Karpas-422 (cell line): ENCODE measurements around the gene GRB14. TPM values are rescaled to one million over a fixed set of nuclear protein-coding genes. Genes with fewer than 3 reads are reported as not detected.
"Not testable (repeated sequence)": the region's sequence is repeated elsewhere in the genome, so short reads cannot be mapped to it uniquely, and the experiment has no call there.

Experiments
- DNase-seq: peaks from one replicate; pipeline ENCODE4 v3.0.0-alpha.2; 2015
- H2AFZ ChIP-seq: fragments of 200-600 bp; sonication (generic); 2 replicates; pipeline ENCODE4 v1.6.1; 2014; ENCODE audit warnings: antibody characterized with exemption, low read length, mixed read lengths
- H3K27ac ChIP-seq: fragments of 200-600 bp; sonication (generic); 2 replicates; pipeline ENCODE4 v1.5.1; 2014; ENCODE audit warnings: mild to moderate bottlenecking, low read length, moderate library complexity
- H3K27me3 ChIP-seq: fragments of 200-600 bp; sonication (generic); 2 replicates; pipeline ENCODE4 v1.6.1; 2014; ENCODE audit warnings: low read length, mixed read lengths
- H3K36me3 ChIP-seq: fragments of 200-600 bp; sonication (generic); 2 replicates; pipeline ENCODE4 v1.6.1; 2014; ENCODE audit warnings: low read length, mixed read lengths; ENCODE audit not compliant: insufficient read depth
- H3K4me1 ChIP-seq: fragments of 200-600 bp; sonication (generic); 2 replicates; pipeline ENCODE4 v1.6.1; 2014; ENCODE audit warnings: mild to moderate bottlenecking, low read length, mixed read lengths
- H3K4me2 ChIP-seq: fragments of 200-600 bp; sonication (generic); 2 replicates; pipeline ENCODE4 v1.6.1; 2014; ENCODE audit warnings: low read length, low read depth, mild to moderate bottlenecking; ENCODE audit not compliant: poor library complexity, severe bottlenecking
- H3K4me3 ChIP-seq: fragments of 200-600 bp; sonication (generic); 2 replicates; pipeline ENCODE4 v1.5.1; 2014; ENCODE audit warnings: mild to moderate bottlenecking, antibody characterized with exemption, low read length, mixed read lengths
- H3K79me2 ChIP-seq: fragments of 200-600 bp; sonication (generic); 2 replicates; pipeline ENCODE4 v1.6.1; 2014; ENCODE audit warnings: mild to moderate bottlenecking, low read length, mixed read lengths
- H3K9ac ChIP-seq: fragments of 200-600 bp; sonication (generic); 2 replicates; pipeline ENCODE4 v1.6.0; 2014; ENCODE audit warnings: low read length
- H3K9me2 ChIP-seq: fragments of 200-600 bp; sonication (generic), shearing (Covaris generic); replicated peaks from 2 replicates; pipeline ENCODE4 v1.6.0; 2014; ENCODE audit warnings: mild to moderate bottlenecking, low read length, moderate library complexity; ENCODE audit not compliant: insufficient read depth
- H3K9me3 ChIP-seq: fragments of 300-700, 200-600 bp; sonication (generic); 2 replicates; pipeline ENCODE4 v1.6.1; 2014; ENCODE audit warnings: low read length, mixed read lengths
- H4K20me1 ChIP-seq: fragments of 200-600 bp; sonication (generic); 2 replicates; pipeline ENCODE4 v1.6.1; 2014; ENCODE audit warnings: mild to moderate bottlenecking, antibody characterized with exemption, low read length, low read depth; ENCODE audit not compliant: insufficient read depth
- total RNA-seq: library from RNA; depleted of rRNA; stranded (reverse); fragments of >200 nt; shearing (Covaris generic); gene quantifications from 2 replicates; pipeline ENCODE4 v1.2.3, GENCODE V29; 2014; ENCODE audit warnings: low replicate concordance

The GRB14 gene
- total RNA-seq, 1 experiment from 2014 or later: not detected

GRCh38 chr2:164496421-164496820 lies 124.9 kb downstream of the GRB14 start:
- H3K27me3 ChIP-seq: no peaks in the 10 kb centered on the region
- no peak overlapping the region for H2AFZ ChIP-seq
- no peaks in the 10 kb centered on the region for H3K79me2 ChIP-seq
- no peak overlapping the region for H3K4me2 ChIP-seq
- H3K4me3 ChIP-seq: no peak overlapping the region
- H3K9me2 ChIP-seq: 0 out of 2 replicates have a peak, but pooled peaks cover 2% of the 10 kb centered on the region
- no peak overlapping the region for H3K27ac ChIP-seq
- no peaks in the 10 kb centered on the region for H3K36me3 ChIP-seq
- DNase-seq: no peak
- H3K4me1 ChIP-seq: no peaks in the 10 kb centered on the region
- H3K9ac ChIP-seq: no peak overlapping the region
- H4K20me1 ChIP-seq: no peaks in the 10 kb centered on the region
- no peaks in the 10 kb centered on the region for H3K9me3 ChIP-seq

- H3K4me1 ChIP-seq: no peaks in the 10 kb centered on the region
- no peak overlapping the region for H2AFZ ChIP-seq
- no peak overlapping the region for H3K4me3 ChIP-seq
- no peaks in the 10 kb centered on the region for H3K27me3 ChIP-seq
- no peak overlapping the region for H3K27ac ChIP-seq
- H3K9me3 ChIP-seq: no peaks in the 10 kb centered on the region
- no peaks in the 10 kb centered on the region for H3K79me2 ChIP-seq
- no peak overlapping the region for H3K4me2 ChIP-seq
- H4K20me1 ChIP-seq: no peaks in the 10 kb centered on the region
- H3K36me3 ChIP-seq: no peaks in the 10 kb centered on the region
- 0 out of 2 replicates have a peak, but pooled peaks cover 2% of the 10 kb centered on the region for H3K9me2 ChIP-seq
- H3K9ac ChIP-seq: no peak overlapping the region
- no peak for DNase-seq
Measured at GRCh38 chr2:164495491-164496223, 125.6 kb downstream of the GRB14 start.

- Histone ChIP-seq H3K4me2 (no peak overlapping the region), H3K79me2 (no peaks in the 10 kb centered on the region), H4K20me1 (no peaks in the 10 kb centered on the region), H3K27ac (no peak overlapping the region), H3K9me3 (no peaks in the 10 kb centered on the region), H3K4me1 (no peaks in the 10 kb centered on the region), H2AFZ (no peak overlapping the region), H3K9me2 (no peaks in the 10 kb centered on the region), H3K4me3 (no peak overlapping the region), H3K9ac (no peak overlapping the region), H3K36me3 (no peaks in the 10 kb centered on the region), H3K27me3 (no peaks in the 10 kb centered on the region)
- DNase-seq: no peak
Measured at GRCh38 chr2:164485541-164485940, 135.7 kb downstream of the GRB14 start.

GRCh38 chr2:164479460-164479859 lies 141.8 kb downstream of the GRB14 start:
- Histone ChIP-seq H3K9me3 (no peaks in the 10 kb centered on the region), H3K4me3 (no peak overlapping the region), H3K79me2 (no peaks in the 10 kb centered on the region), H3K27me3 (no peaks in the 10 kb centered on the region), H3K4me2 (no peak overlapping the region), H2AFZ (no peak overlapping the region), H3K9me2 (no peaks in the 10 kb centered on the region), H3K4me1 (no peaks in the 10 kb centered on the region), H3K9ac (no peak overlapping the region), H3K36me3 (no peaks in the 10 kb centered on the region), H3K27ac (no peak overlapping the region), H4K20me1 (no peaks in the 10 kb centered on the region)
- DNase-seq: no peak

- H3K4me1 ChIP-seq: no peaks in the 10 kb centered on the region
Measured at GRCh38 chr2:164478205-164478604, 143.1 kb downstream of the GRB14 start.

GRCh38 chr2:164474873-164475272 lies 146.4 kb downstream of the GRB14 start:
- Histone ChIP-seq H3K4me1 (no peaks in the 10 kb centered on the region), H3K9me3 (no peaks in the 10 kb centered on the region), H3K9ac (no peak overlapping the region), H4K20me1 (no peaks in the 10 kb centered on the region), H3K79me2 (no peaks in the 10 kb centered on the region), H3K9me2 (no peaks in the 10 kb centered on the region), H3K36me3 (no peaks in the 10 kb centered on the region), H3K4me3 (no peak overlapping the region), H3K27me3 (no peaks in the 10 kb centered on the region), H2AFZ (no peak overlapping the region), H3K4me2 (no peak overlapping the region), H3K27ac (no peak overlapping the region)
- DNase-seq: no peak

More at GRCh38 chr2:164478205-164478604, 143.1 kb downstream of the GRB14 start:
- Histone ChIP-seq H3K9me3 (no peaks in the 10 kb centered on the region), H3K36me3 (no peaks in the 10 kb centered on the region), H3K79me2 (no peaks in the 10 kb centered on the region), H3K9me2 (no peaks in the 10 kb centered on the region), H3K27ac (no peak overlapping the region), H3K4me2 (no peak overlapping the region), H3K27me3 (no peaks in the 10 kb centered on the region), H3K9ac (no peak overlapping the region), H2AFZ (no peak overlapping the region), H3K4me3 (no peak overlapping the region), H4K20me1 (no peaks in the 10 kb centered on the region)
- DNase-seq: no peak

- Histone ChIP-seq H3K27me3 (no peaks in the 10 kb centered on the region), H3K9me2 (no peaks in the 10 kb centered on the region), H3K36me3 (no peaks in the 10 kb centered on the region), H3K27ac (no peak overlapping the region), H3K4me3 (no peak overlapping the region), H3K9me3 (no peaks in the 10 kb centered on the region), H3K4me1 (no peaks in the 10 kb centered on the region), H4K20me1 (no peaks in the 10 kb centered on the region), H3K4me2 (no peak overlapping the region), H3K9ac (no peak overlapping the region), H3K79me2 (no peaks in the 10 kb centered on the region), H2AFZ (no peak overlapping the region)
- no peak for DNase-seq
Measured at GRCh38 chr2:164473021-164473420, 148.3 kb downstream of the GRB14 start.

GRCh38 chr2:164465047-164465446 lies 156.2 kb downstream of the GRB14 start:
- not testable (repeated sequence) for H4K20me1 ChIP-seq, H3K9me3 ChIP-seq, H2AFZ ChIP-seq, H3K4me3 ChIP-seq, H3K9ac ChIP-seq, H3K36me3 ChIP-seq, H3K27me3 ChIP-seq, H3K4me2 ChIP-seq, H3K4me1 ChIP-seq, H3K79me2 ChIP-seq, H3K9me2 ChIP-seq, H3K27ac ChIP-seq, DNase-seq
